Effector memory CD4-positive, alpha-beta T cell (primary cell): ENCODE measurements around the gene ALAS2.

Experiments
- DNase-seq, 3 donors: peaks; one replicate each; pipeline ENCODE4 v3.0.0-alpha.2; 2020
- H3K27ac ChIP-seq: 2 replicates; pipeline ENCODE4 v1.7.0; 2013; ENCODE audit warnings: mild to moderate bottlenecking, low read length, moderate library complexity; ENCODE audit not compliant: insufficient read depth, poor library complexity, severe bottlenecking
- H3K27me3 ChIP-seq: replicated peaks from 2 replicates; pipeline ENCODE4 v1.7.0; 2013; ENCODE audit warnings: mild to moderate bottlenecking, low read length; ENCODE audit not compliant: insufficient read depth, control insufficient read depth, poor library complexity, severe bottlenecking
- H3K36me3 ChIP-seq: 2 replicates; pipeline ENCODE4 v1.7.0; 2013; ENCODE audit warnings: mild to moderate bottlenecking, low read length, moderate library complexity; ENCODE audit not compliant: control insufficient read depth, insufficient read depth
- H3K4me1 ChIP-seq: 2 replicates; pipeline ENCODE4 v1.7.0; 2013; ENCODE audit warnings: low read length, mild to moderate bottlenecking; ENCODE audit not compliant: control insufficient read depth, insufficient read depth, poor library complexity, severe bottlenecking
- H3K4me3 ChIP-seq: 2 replicates; pipeline ENCODE4 v1.7.0; 2013; ENCODE audit warnings: low read length, low read depth, mild to moderate bottlenecking; ENCODE audit not compliant: insufficient read depth, poor library complexity, severe bottlenecking
- H3K9me3 ChIP-seq: 2 replicates; pipeline ENCODE4 v1.7.0; 2013; ENCODE audit warnings: mild to moderate bottlenecking, low read length, moderate library complexity; ENCODE audit not compliant: control insufficient read depth

The ALAS2 gene

DNA sequence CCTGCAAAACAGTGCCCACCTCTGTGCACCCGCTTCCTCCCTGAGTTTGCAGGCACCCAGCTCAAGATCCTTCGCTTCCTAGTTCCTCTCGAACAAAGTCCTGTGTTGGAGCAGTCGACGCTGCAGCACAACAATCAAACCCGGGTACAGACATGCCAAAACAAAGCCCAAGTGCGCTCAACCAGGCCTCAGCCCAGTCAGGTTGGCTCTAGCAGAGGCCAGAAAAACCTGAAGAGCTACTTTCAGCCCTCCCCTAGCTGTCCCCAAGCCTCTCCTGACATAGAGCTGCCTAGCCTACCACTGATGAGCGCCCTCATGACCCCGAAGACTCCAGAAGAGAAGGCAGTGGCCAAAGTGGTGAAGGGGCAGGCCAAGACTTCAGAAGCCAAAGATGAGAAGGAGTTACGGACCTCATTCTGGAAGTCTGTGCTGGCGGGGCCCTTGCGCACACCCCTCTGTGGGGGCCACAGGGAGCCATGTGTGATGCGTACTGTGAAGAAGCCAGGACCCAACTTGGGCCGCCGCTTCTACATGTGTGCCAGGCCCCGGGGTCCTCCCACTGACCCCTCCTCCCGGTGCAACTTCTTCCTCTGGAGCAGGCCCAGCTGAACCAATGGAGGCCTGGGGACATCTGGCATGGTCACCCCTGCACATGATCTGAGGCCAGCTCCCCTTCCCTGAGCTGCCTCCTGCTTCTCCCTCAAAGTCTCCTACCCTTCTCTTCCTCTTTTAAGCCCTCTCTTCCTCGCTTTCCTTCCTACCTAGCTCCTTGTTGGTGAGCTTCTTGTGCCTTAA, 23.8 kb downstream of the ALAS2 start:
- Histone ChIP-seq H3K36me3 (peaks cover 16% of the 10 kb centered on the region), H3K27ac (no peak overlapping the region), H3K9me3 (no peaks in the 10 kb centered on the region), H3K27me3 (no peaks in the 10 kb centered on the region), H3K4me3 (no peak overlapping the region), H3K4me1 (no peaks in the 10 kb centered on the region)
- no peak for DNase-seq

DNA sequence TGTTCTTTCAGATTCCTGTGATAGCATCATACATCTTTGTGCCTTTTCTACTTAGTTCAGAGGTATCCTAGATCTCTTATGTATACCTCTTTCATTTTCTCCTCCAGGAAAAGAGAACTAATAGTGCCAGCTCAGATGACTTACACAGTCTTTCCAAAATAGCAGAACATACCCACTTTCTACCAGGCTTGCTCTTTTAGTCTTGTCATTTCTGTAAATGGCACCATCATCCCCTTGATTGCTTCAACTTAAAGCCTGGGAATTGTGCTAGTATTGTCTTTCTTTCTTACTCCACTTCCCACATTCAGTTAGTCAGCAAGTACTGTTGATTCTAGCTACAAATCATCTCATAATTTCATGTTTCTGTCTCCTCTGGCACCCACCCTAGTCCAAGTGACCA, 25.5 kb downstream of the ALAS2 start:
- peaks cover 4% of the 10 kb centered on the region for H3K4me1 ChIP-seq
- peaks cover 16% of the 10 kb centered on the region for H3K36me3 ChIP-seq
- H3K4me3 ChIP-seq, result no peak overlapping the region
- DNase-seq, result no peak
- H3K9me3 ChIP-seq, result no peaks in the 10 kb centered on the region
- no peaks in the 10 kb centered on the region for H3K27me3 ChIP-seq
- H3K27ac ChIP-seq, result no peak overlapping the region

DNA sequence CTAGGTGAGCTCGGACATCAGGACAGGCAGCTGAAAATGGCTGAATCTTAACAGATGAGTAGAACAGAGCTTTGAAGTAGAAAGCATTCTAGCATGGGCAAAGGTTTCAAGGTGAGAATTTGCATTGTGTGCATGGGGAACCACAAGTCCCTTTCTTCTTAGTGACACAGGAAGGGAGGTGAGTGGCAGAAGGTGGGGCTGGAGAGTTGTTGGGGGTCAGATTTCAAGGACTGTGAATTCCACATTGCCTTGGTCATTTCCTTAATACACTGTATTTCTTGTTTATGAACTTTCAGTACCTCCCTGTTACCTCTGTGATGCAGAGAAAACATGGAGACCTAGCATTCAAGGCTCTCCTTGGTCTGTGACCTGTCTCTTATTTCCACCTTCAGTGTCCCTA, 26.5 kb downstream of the ALAS2 start:
- Histone ChIP-seq H3K4me1 (peaks cover 4% of the 10 kb centered on the region), H3K9me3 (no peaks in the 10 kb centered on the region)

DNA sequence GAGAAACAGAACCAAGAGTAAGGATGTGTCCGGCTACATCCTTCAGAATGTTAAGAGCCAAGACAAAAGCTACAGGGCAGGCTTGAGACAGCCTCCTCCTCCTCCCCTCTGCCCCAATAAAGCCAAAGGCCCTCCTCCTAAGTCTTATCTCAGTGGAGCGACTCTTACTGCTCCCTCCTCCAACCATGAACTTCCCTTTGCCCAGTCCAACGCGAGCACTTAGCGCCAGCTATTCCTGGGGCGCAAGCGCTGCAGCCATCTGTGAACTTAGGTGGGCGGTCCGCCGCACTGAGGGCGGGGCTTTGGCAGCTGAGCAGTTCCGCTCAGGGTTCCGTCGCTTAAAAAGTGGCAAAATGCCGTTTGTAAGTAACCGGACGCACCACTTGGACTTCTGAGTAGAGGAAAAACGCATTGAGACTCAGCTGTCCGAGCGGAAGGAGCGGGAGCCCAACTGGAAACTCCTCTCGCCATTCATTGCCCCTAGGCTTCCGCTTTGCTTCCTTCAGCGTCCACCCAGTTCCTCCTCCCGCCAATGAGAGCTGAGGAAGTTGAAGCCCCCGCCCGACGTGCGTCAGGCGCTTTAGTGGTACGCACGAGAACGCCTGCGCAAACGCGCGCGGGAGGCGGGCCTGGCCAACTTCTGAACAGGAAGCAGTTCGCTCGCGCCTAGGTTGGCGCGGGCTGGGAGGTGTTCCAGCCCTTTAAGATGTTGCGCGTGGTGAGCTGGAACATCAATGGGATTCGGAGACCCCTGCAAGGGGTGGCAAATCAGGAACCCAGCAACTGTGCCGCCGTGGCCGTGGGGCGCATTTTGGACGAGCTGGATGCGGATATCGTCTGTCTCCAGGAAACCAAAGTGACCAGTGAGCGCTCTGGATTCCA, 30.8 kb downstream of the ALAS2 start, which contains the start of gene APEX2:
Gene APEX2, plus strand, starts transcription at position 647 of the 882 bp plus-strand sequence. Its CDS starts 60 bp downstream, at position 707.
- Histone ChIP-seq H3K9me3 (no peaks in the 10 kb centered on the region), H3K4me3 (peak within 1 kb of the TSS; percentile 77), H3K36me3 (peaks cover 10% of the 10 kb centered on the region), H3K4me1 (peaks cover 4% of the 10 kb centered on the region), H3K27me3 (no peaks in the 10 kb centered on the region), H3K27ac (peak within 1 kb of the TSS; percentile 87)
- peak; percentile 70 to 83 (median 80) for DNase-seq

More for the DNA sequence above, 26.5 kb downstream of the ALAS2 start:
- DNase-seq, result no peak
- Histone ChIP-seq H3K4me3 (no peak overlapping the region), H3K36me3 (peaks cover 16% of the 10 kb centered on the region), H3K27me3 (no peaks in the 10 kb centered on the region), H3K27ac (no peak overlapping the region)

DNA sequence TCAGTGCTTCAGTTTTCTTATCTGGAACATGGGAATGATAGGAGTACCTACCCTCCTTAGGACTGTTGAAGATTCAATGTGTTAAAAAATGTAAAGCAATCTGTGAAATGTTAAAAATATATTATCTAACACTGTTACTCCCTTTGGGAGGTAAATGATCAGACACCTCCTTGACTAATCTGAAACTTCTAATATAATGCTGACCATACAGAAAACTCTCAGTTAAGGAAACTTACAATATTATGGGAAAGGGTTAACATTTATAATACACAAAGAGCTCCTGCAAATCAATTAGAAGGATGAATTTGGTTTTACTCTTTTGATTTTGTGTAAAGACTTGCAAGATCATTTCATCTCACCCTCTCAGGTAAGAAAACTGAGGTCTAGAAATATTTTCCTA, 35.2 kb downstream of the ALAS2 start:
- no peaks in the 10 kb centered on the region for H3K36me3 ChIP-seq
- H3K27me3 ChIP-seq, result no peaks in the 10 kb centered on the region
- no peak for DNase-seq
- H3K4me3 ChIP-seq, result no peak overlapping the region
- H3K9me3 ChIP-seq, result no peaks in the 10 kb centered on the region
- no peak overlapping the region for H3K27ac ChIP-seq
- H3K4me1 ChIP-seq, result no peaks in the 10 kb centered on the region

DNA sequence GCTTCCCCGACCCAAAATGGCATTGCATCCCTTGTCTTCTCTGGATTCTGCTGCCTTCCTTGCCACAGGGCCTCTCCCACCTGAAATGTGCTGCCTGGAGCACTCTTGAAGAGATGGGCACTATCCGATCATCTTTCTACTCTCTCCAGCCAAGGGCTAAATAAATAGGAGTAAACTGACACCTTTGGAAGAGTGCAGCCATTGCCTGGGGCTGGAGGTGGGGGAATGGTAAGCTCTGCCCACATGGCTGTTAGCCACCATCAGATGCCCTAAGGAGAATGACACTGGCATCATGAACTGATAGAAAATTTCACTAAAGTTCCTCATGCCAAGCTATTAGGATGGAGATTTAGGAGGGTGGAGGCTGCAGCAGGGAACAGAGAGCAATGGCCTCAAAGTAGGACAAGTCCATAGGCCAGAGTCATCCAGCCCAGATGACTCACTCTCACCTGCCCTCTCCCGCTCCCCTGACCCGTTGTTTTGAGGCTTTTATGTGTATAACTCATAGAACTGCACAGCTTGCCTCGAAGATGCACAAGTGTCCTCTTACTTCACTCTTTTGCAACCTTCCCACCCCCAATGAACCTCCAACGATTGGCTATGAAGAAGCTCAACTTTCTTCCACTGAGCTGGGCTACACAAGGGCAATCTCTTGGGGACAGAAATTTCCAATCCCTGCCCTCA, 36.0 kb downstream of the ALAS2 start:
- H3K9me3 ChIP-seq, result no peaks in the 10 kb centered on the region
- DNase-seq, result no peak
- no peaks in the 10 kb centered on the region for H3K4me1 ChIP-seq
- no peaks in the 10 kb centered on the region for H3K36me3 ChIP-seq
- H3K4me3 ChIP-seq, result no peak overlapping the region
- no peak overlapping the region for H3K27ac ChIP-seq
- H3K27me3 ChIP-seq, result no peaks in the 10 kb centered on the region

DNA sequence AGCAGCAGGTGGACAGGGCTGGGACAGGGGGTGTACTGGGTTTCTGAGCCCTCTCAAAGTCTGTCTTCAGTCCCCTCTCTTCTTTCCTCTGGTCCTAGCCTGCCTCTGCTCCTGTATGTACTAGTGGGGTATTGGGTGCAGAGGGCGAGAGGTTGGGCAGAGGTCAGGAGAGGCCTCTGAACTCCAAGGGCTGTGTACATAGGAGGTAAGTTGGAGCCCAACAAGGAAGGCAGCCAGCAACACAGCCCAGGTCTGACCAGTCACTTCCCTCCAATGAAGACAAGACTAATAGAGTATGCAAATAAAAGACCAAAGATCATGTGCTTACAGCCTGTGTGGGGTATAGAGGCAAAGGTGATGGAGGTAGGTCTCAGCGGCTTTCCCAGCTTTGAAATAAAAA, 36.7 kb downstream of the ALAS2 start, which contains the start of gene PFKFB1:
Gene PFKFB1, minus strand, starts transcription at position 90 of the 400 bp plus-strand sequence. CDS start 181 bp downstream, outside the sequence.
- no peaks in the 10 kb centered on the region for H3K36me3 ChIP-seq
- DNase-seq, result no peak
- H3K4me3 ChIP-seq, result no peak within 1 kb of the TSS
- H3K27ac ChIP-seq, result no peak within 1 kb of the TSS
- no peaks in the 10 kb centered on the region for H3K4me1 ChIP-seq
- H3K27me3 ChIP-seq, result no peaks in the 10 kb centered on the region
- H3K9me3 ChIP-seq, result no peaks in the 10 kb centered on the region

DNA sequence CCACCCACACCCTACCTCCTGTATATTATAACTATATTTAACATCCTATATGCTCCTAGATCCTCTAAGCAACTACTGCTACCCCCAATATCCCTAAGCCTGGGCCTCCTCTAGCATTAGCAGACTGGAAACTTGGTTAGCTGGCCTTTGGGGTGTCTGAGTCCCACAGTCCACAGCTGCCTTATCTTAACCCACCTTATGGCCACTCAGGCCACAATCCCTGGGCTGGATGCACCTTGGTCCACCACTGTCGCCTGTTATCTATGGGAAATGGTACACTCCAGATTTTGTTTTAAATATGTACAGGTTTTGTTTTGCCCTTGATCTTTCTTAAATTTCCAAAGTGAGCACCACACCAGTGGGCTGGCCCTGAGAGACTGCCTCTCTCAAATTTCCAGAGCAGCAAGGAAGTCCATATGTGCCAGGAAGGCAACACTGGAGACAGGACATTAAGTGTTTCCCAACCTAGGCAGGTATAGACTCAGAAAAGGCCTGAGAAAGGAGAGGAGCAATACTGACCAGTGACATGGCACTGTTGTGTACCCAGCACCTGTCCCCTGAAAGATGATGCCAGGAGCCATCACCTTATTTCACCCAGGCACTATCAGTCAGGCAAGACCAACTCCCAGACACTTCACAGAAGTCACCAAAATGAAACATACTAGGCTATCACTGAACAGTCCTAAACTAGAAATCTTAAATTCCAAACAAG, 37.7 kb downstream of the ALAS2 start:
- Histone ChIP-seq H3K27me3 (no peaks in the 10 kb centered on the region), H3K36me3 (no peaks in the 10 kb centered on the region), H3K4me1 (no peaks in the 10 kb centered on the region), H3K27ac (no peak overlapping the region), H3K9me3 (no peaks in the 10 kb centered on the region), H3K4me3 (no peak overlapping the region)
- DNase-seq, result no peak

DNA sequence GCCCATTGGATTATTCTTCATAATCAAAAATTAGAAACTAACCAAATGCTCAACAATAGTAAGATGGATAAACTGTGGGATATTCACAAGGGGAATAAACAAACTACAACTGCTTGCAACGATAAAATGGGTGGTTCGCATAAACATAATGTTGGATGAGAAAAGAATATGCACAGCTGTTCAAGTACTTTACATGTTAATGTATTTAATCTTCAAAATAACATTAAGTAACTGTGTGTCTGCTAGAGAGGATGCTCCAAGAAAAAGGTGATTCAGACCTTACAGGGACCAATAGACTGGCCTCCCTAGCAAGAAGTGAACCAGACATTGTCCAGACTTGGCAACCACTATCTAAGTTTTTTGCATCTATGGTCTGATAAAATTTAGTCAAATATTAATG, 39.1 kb downstream of the ALAS2 start:
- no peaks in the 10 kb centered on the region for H3K9me3 ChIP-seq
- H3K36me3 ChIP-seq, result no peaks in the 10 kb centered on the region
- no peak overlapping the region for H3K27ac ChIP-seq
- H3K27me3 ChIP-seq, result no peaks in the 10 kb centered on the region
- DNase-seq, result no peak
- H3K4me1 ChIP-seq, result no peaks in the 10 kb centered on the region
- no peak overlapping the region for H3K4me3 ChIP-seq
